Fibroblast of pulmonary artery (primary cell): ENCODE measurements around the gene MMP10.

Source experiments
- DNase-seq: peaks from one replicate; pipeline ENCODE4 v3.0.0-alpha.2; 2010; ENCODE audit warnings: low read depth
- H3K4me3 ChIP-seq: replicated peaks from 2 replicates; pipeline ENCODE4 v1.5.1; 2011; ENCODE audit warnings: low read depth, mild to moderate bottlenecking, control low read depth, low read length, moderate library complexity
- CTCF ChIP-seq: IDR thresholded peaks from 2 replicates; pipeline ENCODE4 v1.5.1; 2011; ENCODE audit warnings: mild to moderate bottlenecking, control low read depth, low read length, inconsistent platforms; ENCODE audit errors: missing control alignments

MMP10 gene

GRCh38 chr11:102788334-102788995 is 8.0 kb upstream of the MMP10 start:
- TF ChIP-seq CTCF, result no peak
- H3K4me3 ChIP-seq, result no peak overlapping the region
- no peak for DNase-seq

- no peak for DNase-seq
- no peak overlapping the region for H3K4me3 ChIP-seq
- no peak for TF ChIP-seq CTCF
Measured at GRCh38 chr11:102784380-102784779, 4.0 kb upstream of the MMP10 start.

- no peak for TF ChIP-seq CTCF
- H3K4me3 ChIP-seq, result no peak overlapping the region
- DNase-seq, result no peak
Measured at GRCh38 chr11:102783720-102784119, 3.3 kb upstream of the MMP10 start.

GRCh38 chr11:102783016-102783415 is 2.6 kb upstream of the MMP10 start:
- no peak for DNase-seq
- TF ChIP-seq CTCF, result no peak
- H3K4me3 ChIP-seq, result no peak overlapping the region

- H3K4me3 ChIP-seq, result no peak overlapping the region
- no peak for TF ChIP-seq CTCF
- no peak for DNase-seq
Measured at GRCh38 chr11:102781676-102782075, 1.2 kb upstream of the MMP10 start.

- H3K4me3 ChIP-seq, result no peak overlapping the region
- no peak for DNase-seq
- TF ChIP-seq CTCF, result no peak
Measured at GRCh38 chr11:102776454-102776853, 4.0 kb downstream of the MMP10 start.

GRCh38 chr11:102773386-102773785 is 7.0 kb downstream of the MMP10 start:
- no peak for DNase-seq
- TF ChIP-seq CTCF, result no peak
- H3K4me3 ChIP-seq, result no peak overlapping the region
